ENCODE data around the gene STK32C.

DNA sequence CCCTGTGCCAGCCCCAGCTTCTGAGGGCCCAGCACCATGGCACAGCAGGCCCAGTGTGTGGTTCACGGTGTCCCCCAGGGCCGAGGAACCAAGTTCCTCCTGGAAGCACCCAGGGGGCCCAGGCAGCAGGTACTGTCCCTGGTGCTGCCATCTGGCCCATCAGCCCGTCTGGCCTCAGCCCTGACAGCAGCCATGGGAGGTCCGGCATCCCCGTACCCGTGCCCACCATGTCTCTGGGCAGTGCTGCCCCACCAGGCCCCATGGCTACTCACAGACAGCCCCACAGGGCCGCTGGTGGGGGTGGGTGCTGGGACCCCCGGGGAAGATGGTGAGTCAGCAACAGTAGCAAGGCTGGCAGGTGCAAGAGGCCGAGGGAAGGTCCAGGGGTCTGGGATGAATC is 32.8 kb downstream of the STK32C start:
- TF ChIP-seq POLR2AphosphoS5 (IDR thresholded peaks at IDR 0.05; ENCODE audit: low read depth, low read length) (no peak), TAF1 (IDR thresholded peaks at IDR 0.05; ENCODE audit: borderline replicate concordance, insufficient read depth, low read length) (no peak), SIN3A (IDR thresholded peaks at IDR 0.05; ENCODE audit: borderline replicate concordance, insufficient read depth, low read length) (no peak)
- TF ChIP-seq, protein P1, sequence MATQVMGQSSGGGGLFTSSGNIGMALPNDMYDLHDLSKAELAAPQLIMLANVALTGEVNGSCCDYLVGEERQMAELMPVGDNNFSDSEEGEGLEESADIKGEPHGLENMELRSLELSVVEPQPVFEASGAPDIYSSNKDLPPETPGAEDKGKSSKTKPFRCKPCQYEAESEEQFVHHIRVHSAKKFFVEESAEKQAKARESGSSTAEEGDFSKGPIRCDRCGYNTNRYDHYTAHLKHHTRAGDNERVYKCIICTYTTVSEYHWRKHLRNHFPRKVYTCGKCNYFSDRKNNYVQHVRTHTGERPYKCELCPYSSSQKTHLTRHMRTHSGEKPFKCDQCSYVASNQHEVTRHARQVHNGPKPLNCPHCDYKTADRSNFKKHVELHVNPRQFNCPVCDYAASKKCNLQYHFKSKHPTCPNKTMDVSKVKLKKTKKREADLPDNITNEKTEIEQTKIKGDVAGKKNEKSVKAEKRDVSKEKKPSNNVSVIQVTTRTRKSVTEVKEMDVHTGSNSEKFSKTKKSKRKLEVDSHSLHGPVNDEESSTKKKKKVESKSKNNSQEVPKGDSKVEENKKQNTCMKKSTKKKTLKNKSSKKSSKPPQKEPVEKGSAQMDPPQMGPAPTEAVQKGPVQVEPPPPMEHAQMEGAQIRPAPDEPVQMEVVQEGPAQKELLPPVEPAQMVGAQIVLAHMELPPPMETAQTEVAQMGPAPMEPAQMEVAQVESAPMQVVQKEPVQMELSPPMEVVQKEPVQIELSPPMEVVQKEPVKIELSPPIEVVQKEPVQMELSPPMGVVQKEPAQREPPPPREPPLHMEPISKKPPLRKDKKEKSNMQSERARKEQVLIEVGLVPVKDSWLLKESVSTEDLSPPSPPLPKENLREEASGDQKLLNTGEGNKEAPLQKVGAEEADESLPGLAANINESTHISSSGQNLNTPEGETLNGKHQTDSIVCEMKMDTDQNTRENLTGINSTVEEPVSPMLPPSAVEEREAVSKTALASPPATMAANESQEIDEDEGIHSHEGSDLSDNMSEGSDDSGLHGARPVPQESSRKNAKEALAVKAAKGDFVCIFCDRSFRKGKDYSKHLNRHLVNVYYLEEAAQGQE (IDR thresholded peaks at IDR 0.05; ENCODE audit: insufficient read depth in 1 of 2, low read depth in 2 of 2, low read length in 2 of 2) = 0 out of 4 replicates have a peak, but pooled peaks of 1 of the 2 experiments have one; percentile 33

Data from PFSK-1 (cell line).